Heart right ventricle (tissue), 16 donors: ENCODE measurements around the gene AACS. TPM values are rescaled to one million over a fixed set of nuclear protein-coding genes. Genes with fewer than 3 reads are reported as not detected.

Experiments used
- ATAC-seq, 8 donors: fragments of 200-7000 bp; cut with Tn5 transposase; one replicate each; pipeline ENCODE4 v1.9.1; 2020; ENCODE audit warnings: mild to moderate bottlenecking in 8 of 8, moderate library complexity in 8 of 8, moderate number of reproducible peaks in 1 of 8
- DNase-seq, 2 donors: peaks; one replicate each; pipeline ENCODE4 v3.0.0-alpha.2; 2020
- H3K27ac ChIP-seq, 10 donors: fragments of 200-600 bp; sonication (generic) in 2 of 10; one replicate each; pipeline versions ENCODE4 v1.5.0 to v1.8.0; 2020 to 2022; ENCODE audit warnings: mild to moderate bottlenecking in 3 of 10
- H3K27me3 ChIP-seq, 7 donors: fragments of 200-600 bp; one replicate each; pipeline ENCODE4 v1.8.0; 2021 to 2022; ENCODE audit warnings: mild to moderate bottlenecking in 2 of 7
- H3K36me3 ChIP-seq, 9 donors: fragments of 200-600 bp; sonication (generic) in 1 of 9; one replicate each; pipeline versions ENCODE4 v1.5.0 to v1.8.0; 2020 to 2022; ENCODE audit warnings: mild to moderate bottlenecking in 2 of 9
- H3K4me1 ChIP-seq, 9 donors: fragments of 200-600 bp; sonication (generic) in 1 of 9; one replicate each; pipeline versions ENCODE4 v1.5.0 to v1.8.0; 2020 to 2022; ENCODE audit warnings: mild to moderate bottlenecking in 4 of 9
- H3K4me3 ChIP-seq, 10 donors: fragments of 200-600 bp; sonication (generic) in 2 of 10; one replicate each; pipeline versions ENCODE4 v1.5.0 to v1.8.0; 2020 to 2022; ENCODE audit warnings: mild to moderate bottlenecking in 7 of 10, moderate library complexity in 2 of 10
- H3K9me3 ChIP-seq, 11 donors: fragments of 200-600 bp in 10 of 11; sonication (generic) in 2 of 11; one replicate each; pipeline versions ENCODE4 v1.5.0 to v1.8.0; 2013 to 2022; ENCODE audit warnings: mild to moderate bottlenecking in 2 of 11, control low read depth in 1 of 11, moderate library complexity in 1 of 11
- WGBS, 2 donors: extraction: QIAGEN DNeasy Blood & Tissue Kit; methylation state at CpG; one replicate each; pipeline ENCODE4 v1.1.7; 2013; ENCODE audit warnings: inconsistent platforms in 1 of 2; 5-methylcytosine and 5-hydroxymethylcytosine counted together
- intact Hi-C, 10 donors: fragments of 100-400 bp; cut with DNase I; formaldehyde crosslinking; loops; one replicate each; pipeline versions ENCODE4 v1.11.1 to v1.14.2; 2022
- polyA plus RNA-seq, 2 donors: library from polyadenylated mRNA; stranded (reverse); fragments of 200-250 nt; gene quantifications; one replicate each; pipeline ENCODE4 v1.2.3, GENCODE V29; 2013
- total RNA-seq, 10 donors: library from RNA; stranded (reverse); fragmentation: NEBNext Ultra II Directional in 3 of 10; extraction: Animal tissue kit (Norgen Biotek cat#: 25700) in 3 of 10; gene quantifications; one replicate each; pipeline versions ENCODE4 v1.2.1 to v1.2.4, GENCODE V29; 2021 to 2023
- TF ChIP-seq, protein P1 (sequence below), 9 donors: fragments of 200-600 bp; sonication (generic) in 2 of 9; IDR thresholded peaks; one replicate each; pipeline versions ENCODE4 v1.5.0 to v1.8.0; 2021 to 2022; ENCODE audit warnings: antibody characterized with exemption in 9 of 9, mild to moderate bottlenecking in 5 of 9, moderate library complexity in 1 of 9
- donor health status: Arrhythmogenic right ventricular cardiomyopathy.
- donor health status: ischemic (EF 13 %, LVEDD 7.1; RV severe dilation, severe dysfunction).
- donor health status: healthy with polysubstance abuse.
- donor health status: DM: no; HTN: yes; CAD: no.
- donor health status: DM: no; HTN: no; CAD: no.
- donor health status: ischemic (EF 25% LVEDD 6.9; RV normal size, moderate dysfunction).
- donor health status: ischemic (EF 25% LVEDD 5.7; RV mildly dilated, moderate dysfunction).
- donor health status: healthy.
- donor health status: DM: yes; HTN: yes; CAD: no.
- donor health status: Ischemic cardiomyopathy.
- donor health status: ischemic (EF 35%, LVEDD 5.7; RV mildly dilated, moderate dysfunction).
- donor health status: nonischemic (EF 11% LVEDD 7.7; RV severe dilation, severe dysfunction).
- donor health status: DM: yes; HTN: yes; CAD: no.
- donor health status: PGD.
- donor health status: ischemic (EF 29% LVEDD 5.4; RV normal size, mild dysfunction).
- donor health status: nonischemic (EF 23%, LVEDD 6.1; RV moderate dilation, normal function).

AACS gene
- total and polyA plus RNA-seq, 12 donors = 8.5 to 19.4 (median 12.1) TPM

DNA sequence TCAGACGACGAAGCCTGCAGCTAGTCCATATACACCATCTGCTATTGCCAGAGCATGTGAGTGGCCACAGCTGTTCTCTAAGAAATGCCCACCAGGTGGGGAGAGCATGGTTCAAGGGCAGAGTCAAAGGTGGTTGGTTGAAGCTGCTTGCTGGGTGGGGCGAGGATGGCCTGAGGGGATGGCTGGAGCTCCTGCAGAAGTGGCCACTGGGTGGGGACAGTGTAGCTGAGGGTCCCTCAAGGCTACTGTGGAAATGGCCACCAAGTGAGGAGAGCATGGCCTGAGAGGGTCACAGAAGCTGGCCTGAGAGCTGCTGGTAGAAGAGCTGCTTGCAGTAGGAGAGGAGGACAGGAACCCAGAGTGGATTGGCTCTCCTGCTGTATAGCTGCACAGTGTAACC is 102.4 kb downstream of the AACS start:
- Histone ChIP-seq H3K4me1 (peaks cover 0 to 16% (median 0%) of the 10 kb centered on the region in 9 donors), H3K27me3 (peaks cover 0 to 5% (median 0%) of the 10 kb centered on the region in 7 donors), H3K4me3 (no peak overlapping the region), H3K9me3 (peaks cover 0 to 9% (median 0%) of the 10 kb centered on the region in 11 donors), H3K27ac (no peak overlapping the region), H3K36me3 (no peaks in the 10 kb centered on the region)
- TF ChIP-seq, protein P1, sequence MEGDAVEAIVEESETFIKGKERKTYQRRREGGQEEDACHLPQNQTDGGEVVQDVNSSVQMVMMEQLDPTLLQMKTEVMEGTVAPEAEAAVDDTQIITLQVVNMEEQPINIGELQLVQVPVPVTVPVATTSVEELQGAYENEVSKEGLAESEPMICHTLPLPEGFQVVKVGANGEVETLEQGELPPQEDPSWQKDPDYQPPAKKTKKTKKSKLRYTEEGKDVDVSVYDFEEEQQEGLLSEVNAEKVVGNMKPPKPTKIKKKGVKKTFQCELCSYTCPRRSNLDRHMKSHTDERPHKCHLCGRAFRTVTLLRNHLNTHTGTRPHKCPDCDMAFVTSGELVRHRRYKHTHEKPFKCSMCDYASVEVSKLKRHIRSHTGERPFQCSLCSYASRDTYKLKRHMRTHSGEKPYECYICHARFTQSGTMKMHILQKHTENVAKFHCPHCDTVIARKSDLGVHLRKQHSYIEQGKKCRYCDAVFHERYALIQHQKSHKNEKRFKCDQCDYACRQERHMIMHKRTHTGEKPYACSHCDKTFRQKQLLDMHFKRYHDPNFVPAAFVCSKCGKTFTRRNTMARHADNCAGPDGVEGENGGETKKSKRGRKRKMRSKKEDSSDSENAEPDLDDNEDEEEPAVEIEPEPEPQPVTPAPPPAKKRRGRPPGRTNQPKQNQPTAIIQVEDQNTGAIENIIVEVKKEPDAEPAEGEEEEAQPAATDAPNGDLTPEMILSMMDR (IDR thresholded peaks at IDR 0.05) = no peak
- DNase-seq (no peak), ATAC-seq (no peak)
- intact Hi-C loops = no loop called here
- 86 to 87% methylated on average over 3 of the region's 3 CpGs for WGBS, 2 donors

DNA sequence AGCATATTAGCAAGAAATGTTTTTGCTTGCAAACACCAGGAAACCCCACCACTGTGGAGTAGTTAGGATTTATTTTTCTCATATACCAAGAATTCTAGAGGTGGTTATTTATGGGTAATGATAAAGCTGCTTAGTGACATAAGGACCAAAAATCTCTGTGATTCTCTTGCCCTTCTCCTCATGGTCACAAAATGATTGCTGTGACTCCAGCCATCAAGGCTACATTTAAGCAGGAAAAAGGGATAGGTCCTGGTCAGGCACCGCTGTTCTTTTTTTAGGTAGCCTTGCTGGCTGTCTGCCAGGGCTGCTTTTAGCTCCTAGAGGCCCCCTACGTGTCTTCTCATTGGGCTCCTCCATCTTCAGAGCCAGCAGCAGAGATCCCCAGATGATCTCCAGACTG is 104.2 kb downstream of the AACS start:
- Histone ChIP-seq H3K27me3 (peaks cover 0 to 3% (median 0%) of the 10 kb centered on the region in 7 donors), H3K36me3 (no peaks in the 10 kb centered on the region), H3K4me3 (no peak overlapping the region), H3K9me3 (peaks cover 0 to 9% (median 0%) of the 10 kb centered on the region in 11 donors), H3K4me1 (peaks cover 0 to 21% (median 0%) of the 10 kb centered on the region in 9 donors), H3K27ac (no peak overlapping the region)
- ATAC-seq (no peak), DNase-seq (no peak)
- 30 to 39% methylated on average over 2 of the region's 2 CpGs for whole genome bisulfite sequencing, 2 donors
- intact Hi-C loops = no loop called here
- TF ChIP-seq, protein P1 (IDR thresholded peaks at IDR 0.05) = no peak

DNA sequence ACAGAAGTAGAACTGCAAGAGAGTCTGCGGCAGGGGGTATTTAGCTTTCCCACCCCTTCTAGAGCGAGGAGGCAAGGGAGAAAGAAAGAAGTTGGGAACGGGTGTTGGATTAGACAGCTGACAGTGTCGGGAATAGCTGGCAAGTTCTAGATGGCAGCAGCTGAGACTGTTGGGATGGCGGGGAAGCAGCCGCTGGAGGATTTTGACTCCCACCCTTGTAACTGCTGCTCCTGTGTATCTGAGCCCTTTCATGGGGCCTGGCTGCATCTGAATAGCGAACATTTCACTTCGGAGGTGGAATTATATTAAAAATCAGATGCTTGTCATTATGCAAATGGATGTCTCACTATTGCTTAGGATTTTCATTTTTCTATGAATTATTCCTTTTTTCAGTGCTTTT is 104.6 kb downstream of the AACS start:
- peaks cover 0 to 9% (median 0%) of the 10 kb centered on the region in 11 donors for H3K9me3 ChIP-seq
- ATAC-seq = no peak
- WGBS, 2 donors = 73 to 80% methylated on average over 8 of the region's 8 CpGs
- TF ChIP-seq, protein P1 (IDR thresholded peaks at IDR 0.05) = no peak
- intact Hi-C loops = no loop called here
- H3K4me1 ChIP-seq = peaks cover 0 to 21% (median 0%) of the 10 kb centered on the region in 9 donors
- H3K36me3 ChIP-seq = no peaks in the 10 kb centered on the region
- H3K27me3 ChIP-seq = peaks cover 0 to 3% (median 0%) of the 10 kb centered on the region in 7 donors
- no peak overlapping the region for H3K4me3 ChIP-seq
- peak overlapping the region in 1 of 10 donors; percentile 81 for H3K27ac ChIP-seq
- no peak for DNase-seq

DNA sequence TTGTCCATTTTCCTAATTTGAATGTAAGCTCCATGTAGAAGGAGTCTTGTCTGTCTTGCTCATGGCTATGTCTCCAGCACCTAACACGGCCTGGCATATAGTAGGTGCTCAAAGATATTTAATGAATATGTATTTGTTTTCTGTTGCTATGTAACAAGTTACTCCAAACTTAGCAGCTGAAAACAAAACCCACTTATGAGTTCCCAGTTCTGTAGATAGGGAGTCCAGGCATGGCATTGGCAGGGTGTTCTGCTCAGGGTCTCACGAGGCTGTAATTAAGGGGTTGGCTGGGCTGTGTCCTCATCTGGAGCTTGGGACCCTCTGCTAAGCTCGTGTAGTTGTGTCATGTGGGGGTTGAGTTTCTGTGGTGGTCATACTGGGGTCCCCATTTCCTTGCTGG is 106.0 kb downstream of the AACS start:
- Histone ChIP-seq H3K4me3 (no peak overlapping the region), H3K27me3 (peaks cover 0 to 6% (median 0%) of the 10 kb centered on the region in 7 donors), H3K36me3 (no peaks in the 10 kb centered on the region), H3K4me1 (peaks cover 0 to 21% (median 0%) of the 10 kb centered on the region in 9 donors), H3K27ac (peak overlapping the region in 7 of 10 donors; percentile 44 to 81 (median 60)), H3K9me3 (peaks cover 0 to 17% (median 0%) of the 10 kb centered on the region in 11 donors)
- peak; percentile 61 to 93 (median 74) for ATAC-seq
- TF ChIP-seq, protein P1 (IDR thresholded peaks at IDR 0.05) = no peak
- no peak for DNase-seq
- 36 to 47% methylated on average over 3 of the region's 3 CpGs for WGBS, 2 donors
- intact Hi-C loops = no loop called here
